OCI-LY3 (cell line): ENCODE results near the gene QPCT.

Source experiments
- CTCF ChIP-seq: fragments of 200-600, 300-600 bp; sonication (generic); IDR thresholded peaks from 2 replicates; pipeline ENCODE4 v1.5.1; 2014; ENCODE audit warnings: antibody characterized with exemption, low read length, low read depth
- EZH2phosphoT487 ChIP-seq: fragments of 200-600 bp; shearing (Covaris generic); IDR thresholded peaks from 2 replicates; pipeline ENCODE4 v1.6.1; 2018; ENCODE audit warnings: antibody characterized with exemption, mixed run types, low read depth

- TF ChIP-seq CTCF (no peak), EZH2phosphoT487 (no peak)
Observed at GRCh38 chr2:37322368-37322767, 22.1 kb upstream of the QPCT start.
